Stimulated activated CD4-positive, alpha-beta T cell treated with anti-CD3 and anti-CD28 coated beads, Interleukin-4, amount 100 ng/mL, for 24 hours (primary cell): ENCODE data around the gene CALHM3.

Source experiments
- DNase-seq: peaks from one replicate; pipeline ENCODE4 v3.0.0-alpha.2; 2020

Gene CALHM3

DNA sequence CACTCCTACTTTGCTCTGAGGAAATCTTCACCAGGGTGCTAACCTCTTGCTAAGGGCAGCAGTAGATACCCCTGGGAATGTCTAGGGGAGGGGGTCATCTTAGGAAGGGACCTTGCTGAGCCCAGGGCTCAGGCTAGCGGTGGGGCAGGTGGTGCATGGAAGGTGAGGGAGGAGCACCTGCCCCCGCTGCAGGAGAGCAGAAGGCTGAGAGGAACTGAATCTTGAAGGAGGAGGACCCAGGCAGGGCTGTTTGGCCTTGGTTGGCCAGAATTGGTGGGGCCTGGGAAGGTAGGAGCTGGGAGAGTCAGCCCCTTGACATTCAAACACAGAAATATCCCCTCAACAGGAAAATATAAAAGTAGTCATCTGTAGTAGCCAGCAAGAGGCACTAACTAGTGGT, 7.0 kb downstream of the CALHM3 start:
- DNase-seq = no peak

DNA sequence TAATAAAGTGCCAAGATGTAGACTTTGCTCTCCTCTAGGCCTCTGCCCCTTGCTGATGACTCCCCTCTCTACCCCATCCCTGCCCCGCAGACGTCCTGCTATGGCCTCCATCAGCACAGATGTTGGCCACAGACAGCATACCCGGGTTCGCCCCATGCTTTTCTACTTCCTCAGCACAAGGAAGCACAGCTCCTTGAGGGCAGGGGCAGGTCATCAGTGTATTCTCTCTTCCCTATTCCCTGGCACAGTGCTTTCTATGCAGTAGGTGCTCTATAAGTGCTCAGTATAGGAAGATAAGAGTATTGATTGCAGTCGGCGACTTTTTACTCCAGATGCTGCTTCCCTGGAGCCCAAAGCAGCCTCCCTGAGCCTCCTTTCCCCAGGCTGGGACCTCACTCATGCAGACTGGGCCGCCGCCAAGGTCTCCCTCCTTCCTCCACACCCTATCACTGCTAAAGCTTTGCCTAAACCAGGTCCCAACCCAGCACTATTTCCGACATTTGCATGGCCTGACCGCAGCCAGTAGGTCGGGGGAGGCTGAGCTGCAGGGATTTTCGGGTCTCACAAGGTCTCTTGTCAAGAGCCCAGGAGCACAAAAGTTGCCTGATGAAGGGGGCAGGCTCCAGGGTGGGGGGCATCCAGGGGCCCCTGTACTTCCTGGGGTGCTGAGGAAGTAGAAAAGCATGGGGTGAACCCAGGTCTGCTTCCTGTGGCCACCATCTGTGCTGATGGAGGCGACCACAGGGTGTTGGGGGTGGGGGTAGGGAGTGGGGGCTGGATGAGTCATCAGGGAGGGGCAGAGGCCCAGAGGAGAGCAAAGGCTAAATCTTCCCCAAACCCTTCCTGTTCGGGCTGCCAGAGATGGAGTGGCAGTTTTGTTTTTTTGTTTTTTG, 8.0 kb downstream of the CALHM3 start:
- DNase-seq = peak; percentile 57

DNA sequence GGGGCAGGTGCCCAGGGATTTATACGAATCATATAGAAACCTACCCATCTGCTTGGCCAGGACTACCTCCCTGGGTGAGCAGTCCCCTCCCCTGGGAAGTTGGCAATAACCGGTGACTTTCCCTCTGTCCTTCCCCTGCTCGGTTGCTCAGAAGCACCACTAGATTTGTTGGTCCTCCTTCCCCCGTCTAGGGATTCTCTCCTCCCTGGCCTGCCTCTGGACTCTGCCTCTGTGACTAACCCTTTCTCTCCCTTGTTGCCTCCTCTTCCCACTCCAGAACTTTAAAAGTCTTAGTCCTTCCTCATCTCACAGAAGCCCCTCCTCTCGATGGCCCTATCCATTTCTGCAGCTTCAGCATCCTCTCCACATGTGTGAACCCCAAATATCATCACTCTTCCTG, 9.8 kb downstream of the CALHM3 start:
- no peak for DNase-seq

DNA sequence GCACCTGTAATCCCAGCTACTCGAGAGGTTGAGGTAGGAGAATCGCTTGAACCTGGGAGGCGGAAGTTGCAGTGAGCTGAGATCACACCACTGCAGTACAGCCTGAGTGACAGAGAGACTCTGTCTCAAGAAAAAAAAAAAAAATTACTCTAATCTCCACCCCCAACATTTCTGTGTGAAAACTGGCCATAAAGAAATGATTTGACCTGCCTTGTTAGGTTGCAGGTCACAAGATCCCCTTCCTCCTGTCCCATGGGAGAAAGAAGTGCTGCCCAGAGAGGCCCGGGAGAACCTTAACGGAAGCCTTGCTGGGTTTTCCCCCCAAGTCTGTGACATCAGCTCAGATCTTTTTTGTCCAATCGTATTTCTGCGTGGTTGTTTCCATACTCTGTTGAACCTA, 11.6 kb downstream of the CALHM3 start:
- DNase-seq = no peak

DNA sequence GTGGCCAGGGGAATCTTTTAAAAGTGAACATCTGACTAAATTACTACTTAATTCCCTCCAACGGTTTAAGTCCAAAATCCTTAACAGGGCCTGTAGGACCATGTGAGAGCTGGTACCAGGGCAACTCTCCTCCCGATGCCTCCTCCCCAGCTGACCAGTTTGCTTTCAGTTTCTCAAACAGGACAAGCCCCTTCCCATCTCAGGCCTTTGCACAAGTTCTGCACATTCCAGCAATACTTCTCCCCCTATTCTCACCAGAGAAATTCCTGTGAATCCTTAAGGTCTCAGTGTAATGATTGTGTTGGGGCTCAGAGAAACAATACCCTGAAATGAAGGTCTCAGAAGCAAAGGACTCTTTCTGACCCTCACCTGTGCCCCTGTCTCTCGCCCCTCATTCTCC, 12.3 kb downstream of the CALHM3 start:
- DNase-seq = no peak

DNA sequence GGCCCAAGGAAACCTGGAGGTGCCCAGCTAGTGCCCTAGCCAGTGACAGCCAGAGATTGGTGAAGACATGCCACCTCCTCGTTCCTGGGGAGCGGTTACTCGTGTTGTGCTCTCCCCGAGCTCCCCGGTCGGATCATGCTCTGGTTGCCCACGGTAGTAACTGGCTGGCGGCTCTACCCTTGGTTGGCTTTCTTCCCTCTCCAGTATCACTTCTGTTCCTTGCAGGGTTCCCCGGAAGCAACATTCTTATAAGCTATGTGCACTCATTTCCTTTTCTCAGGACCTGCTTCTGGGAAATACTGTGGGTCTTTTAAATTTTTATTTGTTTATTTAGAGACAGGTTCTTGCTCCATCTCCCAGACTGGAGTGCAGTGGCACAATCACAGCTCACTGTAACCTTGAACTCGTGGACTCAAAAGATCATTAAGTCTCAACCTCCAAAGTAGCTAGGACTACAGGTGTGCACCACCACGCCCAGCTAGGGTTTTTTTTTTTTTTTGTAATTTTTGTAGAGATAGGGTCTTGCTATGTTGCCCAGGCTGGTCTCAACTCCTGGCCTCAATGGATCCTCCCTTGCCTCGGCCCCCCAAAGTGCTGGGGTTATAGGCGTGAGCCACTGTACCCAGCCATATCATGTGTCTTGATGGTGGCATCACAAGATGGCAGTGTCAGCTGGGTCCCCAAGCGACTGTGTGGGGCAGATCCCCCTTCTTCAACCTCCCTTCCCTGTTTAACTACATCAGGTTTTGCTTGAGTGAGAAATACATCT, 13.4 kb downstream of the CALHM3 start:
- DNase-seq = no peak

DNA sequence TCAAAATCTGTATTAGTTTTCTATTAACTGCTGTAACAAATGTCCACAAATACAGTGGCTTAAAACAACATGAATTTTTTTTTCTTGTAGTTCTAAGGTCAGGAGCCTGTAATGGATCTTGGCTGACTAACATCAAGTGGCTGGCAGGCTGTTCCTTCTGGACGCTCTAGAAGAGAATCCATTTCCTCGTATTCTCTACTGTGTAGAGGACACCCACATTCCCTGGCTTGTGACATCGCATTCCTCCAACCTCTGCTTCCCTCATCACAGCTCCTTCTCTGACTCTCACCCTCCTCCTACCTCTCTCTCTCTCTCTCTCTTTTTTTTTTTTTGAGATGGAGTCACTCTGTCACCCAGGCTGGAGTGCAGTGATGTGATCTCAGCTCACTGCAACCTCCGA, 15.5 kb downstream of the CALHM3 start:
- DNase-seq = no peak

DNA sequence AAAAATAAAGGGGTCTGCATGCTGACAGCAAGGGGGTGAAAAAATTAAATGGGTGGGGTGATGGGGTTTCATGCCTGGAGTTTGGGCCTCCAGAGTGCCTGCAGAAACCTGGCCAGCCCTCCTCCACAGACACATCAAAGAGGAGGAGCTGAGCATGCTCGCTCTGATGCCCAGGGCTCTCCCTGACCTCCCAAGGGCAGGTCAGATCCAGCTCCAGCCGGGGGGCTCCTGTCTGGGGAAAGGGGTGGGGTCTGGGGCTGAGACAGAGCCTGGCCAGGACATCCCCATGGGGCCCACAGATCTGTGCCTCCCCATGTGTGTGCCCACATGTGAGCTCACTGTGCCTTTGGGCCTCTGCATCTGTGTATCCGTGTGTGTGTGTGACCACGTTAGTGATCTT, 19.4 kb downstream of the CALHM3 start:
- no peak for DNase-seq

DNA sequence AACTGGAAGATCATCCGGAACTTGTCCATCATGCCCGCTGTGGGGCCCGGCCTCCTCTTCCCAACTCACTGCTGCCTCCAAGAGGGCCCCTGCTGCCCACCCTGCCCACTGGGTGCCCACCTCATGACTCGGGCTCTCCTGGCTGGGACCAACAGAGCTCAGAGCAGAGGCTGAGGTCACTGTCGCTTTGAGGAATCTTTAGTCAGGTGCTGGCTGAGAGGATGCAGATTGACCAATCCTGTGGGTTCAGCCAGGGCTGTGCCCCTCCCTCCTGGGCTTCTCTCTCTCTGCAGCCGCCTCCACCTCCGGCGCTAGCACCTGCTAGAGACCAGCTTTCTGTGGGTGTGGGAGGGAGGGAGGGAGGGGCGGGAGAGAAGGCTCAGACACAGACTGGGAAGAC, 20.3 kb downstream of the CALHM3 start, which contains the start of gene CALHM1:
Gene CALHM1, minus strand, starts transcription at position 181 of the 400 bp plus-strand sequence. Its CDS starts 149 bp downstream, at position 32.
- no peak for DNase-seq

DNA sequence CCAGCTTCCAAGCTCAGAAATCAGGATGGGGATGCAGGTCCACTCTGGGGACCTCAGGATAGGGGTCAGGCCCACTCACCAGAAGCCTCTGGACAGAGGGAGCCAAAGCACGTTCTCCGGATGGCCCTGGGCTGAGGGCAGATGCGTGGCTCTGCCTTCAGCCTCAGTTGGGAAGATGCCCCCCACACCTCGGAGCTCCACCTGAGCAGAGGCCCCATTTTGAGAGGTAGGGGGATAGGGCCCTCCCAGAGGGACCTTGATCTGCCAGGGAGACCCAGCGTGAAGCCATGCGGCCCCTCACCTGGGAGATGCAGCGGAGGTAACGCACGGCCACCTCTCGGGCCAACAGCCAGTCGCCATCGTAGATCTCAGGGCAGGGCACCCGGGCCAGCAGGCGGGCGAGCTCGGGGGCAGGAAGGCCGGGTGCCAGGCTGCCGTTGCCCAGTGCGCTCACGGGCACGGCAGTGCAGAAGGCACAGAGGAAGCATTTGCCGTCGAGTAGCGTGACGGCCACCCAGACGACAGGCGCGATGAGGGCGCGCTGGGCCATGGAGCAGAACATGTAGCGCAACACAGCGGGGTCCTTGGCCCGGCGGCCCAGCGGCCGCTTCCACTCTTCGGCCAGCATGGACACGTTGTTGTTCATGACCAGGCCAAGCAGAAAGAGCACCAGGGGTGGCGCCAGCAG, 21.0 kb downstream of the CALHM3 start:
- no peak for DNase-seq

DNA sequence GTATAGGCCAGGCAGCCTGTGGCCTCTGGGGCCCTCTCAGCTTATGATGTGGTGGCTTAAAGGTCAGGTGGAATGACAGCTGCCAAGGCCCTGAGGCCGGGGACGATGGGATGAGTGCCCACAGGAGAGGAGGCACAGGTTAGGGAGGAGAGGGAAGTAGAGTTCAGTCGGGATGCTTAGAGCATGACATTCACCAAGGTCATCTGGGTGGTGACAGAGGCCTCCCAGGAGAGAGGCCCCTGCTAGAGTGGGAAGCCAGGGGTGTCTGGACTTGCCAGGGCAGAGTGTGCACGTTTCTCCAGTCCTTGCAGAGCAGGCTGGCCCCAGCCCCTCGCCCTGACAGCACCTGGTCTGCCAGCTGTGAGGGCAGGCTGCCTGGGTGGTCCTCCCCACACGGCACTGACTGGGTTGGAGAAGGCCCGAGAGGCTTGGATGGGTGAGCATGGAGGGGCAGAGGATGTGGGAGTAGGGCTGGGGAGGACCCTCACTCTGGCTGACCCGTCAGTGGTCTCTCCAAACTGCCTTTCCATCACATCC, 21.8 kb downstream of the CALHM3 start:
- DNase-seq = no peak

DNA sequence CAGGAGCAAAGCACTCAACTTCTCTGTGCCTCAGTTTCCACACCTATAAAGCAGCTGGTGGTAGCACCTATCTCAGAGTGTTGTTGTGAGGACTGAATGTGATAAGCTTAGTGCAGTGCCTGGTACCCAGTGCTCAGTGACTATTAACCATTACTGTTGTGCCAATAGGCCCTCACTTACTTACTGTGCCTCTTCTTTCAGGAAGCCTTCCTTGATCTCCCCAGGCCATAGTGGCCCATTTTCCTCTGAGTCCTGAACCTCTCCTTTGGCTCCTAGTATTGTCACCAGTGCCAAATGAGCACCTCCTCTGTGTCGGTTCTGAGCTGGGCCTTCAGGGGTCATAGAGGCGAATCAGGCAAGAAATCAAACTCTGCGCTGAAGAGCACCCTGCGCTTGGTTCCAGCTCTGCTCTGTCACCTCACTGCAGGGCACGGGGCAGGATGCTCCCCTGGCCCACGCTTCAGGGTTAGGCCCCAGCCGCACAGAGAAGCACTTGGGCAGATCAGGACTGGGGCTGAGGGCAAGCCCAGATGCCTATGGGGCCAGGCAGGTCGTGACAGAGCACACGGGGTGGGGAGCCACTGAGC, 22.9 kb downstream of the CALHM3 start:
- DNase-seq = no peak

DNA sequence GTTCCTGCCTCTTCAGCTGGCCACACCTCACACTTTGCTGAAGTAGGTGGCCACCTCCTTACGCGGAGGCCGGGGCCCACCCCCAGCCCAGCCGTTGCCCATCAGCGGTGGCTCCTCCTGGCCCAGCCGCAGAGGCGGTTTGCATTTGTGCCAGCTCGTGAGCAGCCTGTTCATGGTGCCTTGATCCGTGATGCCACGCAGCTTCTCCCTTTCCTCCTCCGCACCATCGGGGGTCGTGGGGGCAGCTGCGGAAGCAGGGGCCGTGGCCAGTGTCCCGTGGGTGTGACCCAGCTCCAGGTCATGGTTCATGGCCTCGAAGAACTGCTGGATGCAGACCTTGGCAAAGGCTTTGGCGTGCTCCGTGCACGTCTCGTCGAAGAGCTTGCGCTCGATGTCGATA, 23.8 kb downstream of the CALHM3 start:
- no peak for DNase-seq

DNA sequence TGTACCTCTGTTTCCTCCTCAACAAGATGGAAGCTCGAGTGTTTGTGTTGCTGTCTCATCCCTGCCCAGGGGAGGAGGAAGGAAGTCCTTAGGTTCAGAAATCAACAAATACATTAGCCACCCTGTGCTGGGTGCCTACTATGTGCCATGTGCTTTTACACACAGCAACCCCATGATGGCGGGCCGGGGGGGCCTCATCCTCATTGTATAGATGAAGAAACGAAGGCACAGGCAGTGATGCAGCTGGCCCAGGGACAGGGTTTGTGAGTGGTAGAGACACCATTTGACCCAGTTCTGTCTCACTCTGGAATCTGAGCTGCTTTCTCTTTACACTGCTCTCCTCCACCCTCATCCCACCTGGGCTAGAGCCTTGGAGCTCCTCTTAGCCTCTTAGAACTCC, 25.0 kb downstream of the CALHM3 start:
- DNase-seq = no peak

DNA sequence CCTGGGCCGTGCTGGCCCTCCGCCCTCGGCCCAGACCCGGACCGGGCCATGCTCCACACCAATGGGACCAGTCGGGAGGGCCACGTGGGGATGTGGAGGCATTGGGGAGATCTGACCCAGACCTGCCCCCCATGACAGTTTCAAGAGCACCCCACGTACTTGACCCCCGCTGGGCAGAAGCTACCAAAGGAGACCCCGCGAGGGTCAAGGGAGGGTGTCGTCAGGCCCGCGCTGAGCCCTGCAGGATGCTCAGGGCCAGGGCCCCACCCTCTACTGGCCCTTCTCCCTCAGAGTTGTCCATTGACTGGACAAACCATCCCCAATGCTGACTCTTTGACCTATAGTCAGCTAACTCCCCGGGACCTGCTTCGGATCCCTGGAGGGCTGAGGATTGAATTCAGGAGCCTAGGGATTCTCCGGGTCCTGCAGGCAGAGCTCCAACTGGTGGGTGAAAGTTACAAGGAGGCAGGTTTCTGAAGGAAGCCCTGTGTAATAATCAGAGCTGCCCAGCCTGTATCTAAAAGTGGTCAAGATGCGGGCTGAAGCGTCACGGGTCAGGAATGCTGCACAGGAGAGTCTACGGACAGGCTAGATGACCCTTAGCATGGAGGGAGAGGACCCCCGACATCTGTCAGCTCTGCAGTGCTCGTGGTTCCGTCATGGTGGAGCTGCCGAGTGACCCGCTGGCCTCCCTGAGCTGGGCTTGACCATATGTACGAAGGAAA, 26.4 kb downstream of the CALHM3 start:
- no peak for DNase-seq

DNA sequence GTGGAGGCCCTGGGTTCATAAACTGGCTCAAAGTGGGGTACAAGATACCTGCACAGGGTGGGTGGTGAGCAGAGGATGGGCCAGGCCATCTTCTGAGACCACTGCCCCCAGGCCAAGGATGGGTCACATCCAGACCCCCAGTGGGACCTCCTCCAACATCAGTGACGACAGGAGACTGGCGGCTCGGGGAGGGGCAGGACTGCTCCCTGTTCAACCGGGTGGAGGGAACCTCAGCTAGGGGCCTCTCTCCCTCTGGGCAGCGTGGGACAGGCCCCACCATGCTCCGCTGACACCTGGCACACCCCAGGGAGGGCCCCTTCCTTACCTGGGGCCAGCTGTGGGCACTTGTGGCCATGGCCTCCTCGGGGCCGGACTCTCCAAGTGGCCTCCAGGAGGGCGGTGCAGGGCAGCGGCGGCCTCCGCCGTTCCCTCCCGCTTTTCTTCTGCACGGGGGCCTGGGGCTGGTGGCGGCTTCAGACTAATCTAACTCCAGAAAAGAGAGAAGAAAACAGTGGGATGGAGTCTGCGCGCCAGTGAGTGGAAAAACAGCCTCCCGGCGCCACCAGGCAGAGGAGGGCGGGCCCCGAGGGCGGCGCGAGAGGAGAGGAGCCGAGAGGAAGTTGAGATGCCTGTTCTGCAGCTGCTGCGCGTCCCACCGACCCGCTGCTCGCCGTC, 27.1 kb downstream of the CALHM3 start, which contains the start of gene CALHM2:
Gene CALHM2, minus strand, starts transcription at position 540 of the 675 bp plus-strand sequence. CDS start 2,429 bp downstream, outside the sequence.
- peak; percentile 67 for DNase-seq

DNA sequence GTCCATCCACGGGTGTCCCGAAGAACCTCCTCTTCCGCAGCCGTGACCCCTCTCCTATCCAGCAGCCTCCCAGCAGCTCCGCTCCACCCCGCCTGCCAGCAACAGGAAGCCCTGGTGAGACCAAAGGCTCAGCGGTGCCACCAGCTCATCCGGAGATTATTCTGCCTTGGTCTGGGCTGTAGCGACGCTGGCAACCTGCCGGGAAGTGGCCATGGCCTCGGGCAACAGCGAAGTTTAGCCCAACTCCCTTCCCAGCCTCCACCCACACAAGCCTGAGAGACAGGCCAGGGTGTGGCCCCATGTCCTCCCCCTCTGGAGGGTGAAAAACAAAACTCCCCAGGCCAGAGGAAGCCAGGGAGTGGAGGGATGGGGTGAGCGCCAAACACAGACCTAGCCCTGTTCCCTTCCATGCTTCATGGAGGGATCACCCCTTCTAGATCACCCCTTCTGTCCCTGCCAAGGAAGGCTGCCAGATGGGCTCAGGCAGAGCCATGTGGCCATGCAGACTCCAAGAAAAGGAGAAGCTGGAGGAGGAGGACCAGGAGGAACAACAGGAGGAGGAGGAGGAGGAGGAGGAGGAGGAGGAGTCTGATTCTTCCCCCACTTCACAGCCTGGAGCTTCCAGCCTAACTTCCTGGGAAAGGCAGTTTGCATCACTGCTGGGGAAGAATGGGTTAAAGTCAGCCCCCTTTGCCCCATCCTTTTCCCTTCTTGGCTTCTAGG, 27.8 kb downstream of the CALHM3 start:
- DNase-seq = peak; percentile 50

DNA sequence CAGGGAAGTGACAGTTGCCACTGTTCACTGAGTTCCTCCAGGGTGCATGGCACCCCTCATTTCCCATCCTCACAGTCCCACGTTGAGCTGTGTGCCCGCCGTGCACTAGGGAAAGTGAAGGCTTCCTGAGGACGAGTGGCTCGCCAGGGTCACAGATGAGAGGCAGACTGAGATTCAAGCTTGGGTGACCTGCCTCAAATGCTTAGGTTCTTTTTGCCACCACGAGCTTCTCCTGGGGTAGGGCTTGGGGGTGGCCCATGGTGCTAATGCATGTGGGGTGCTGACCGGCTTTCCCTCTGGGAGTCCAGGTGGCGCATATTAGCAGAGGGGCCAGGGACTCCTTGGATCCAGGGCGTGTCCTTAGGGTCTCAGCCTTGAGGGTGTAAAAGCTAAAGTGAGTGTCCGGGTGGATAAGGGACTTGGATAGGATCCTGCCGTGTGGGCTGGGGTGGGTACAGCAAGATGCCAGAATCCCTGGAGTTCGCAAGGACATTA, 28.8 kb downstream of the CALHM3 start:
- DNase-seq = no peak

DNA sequence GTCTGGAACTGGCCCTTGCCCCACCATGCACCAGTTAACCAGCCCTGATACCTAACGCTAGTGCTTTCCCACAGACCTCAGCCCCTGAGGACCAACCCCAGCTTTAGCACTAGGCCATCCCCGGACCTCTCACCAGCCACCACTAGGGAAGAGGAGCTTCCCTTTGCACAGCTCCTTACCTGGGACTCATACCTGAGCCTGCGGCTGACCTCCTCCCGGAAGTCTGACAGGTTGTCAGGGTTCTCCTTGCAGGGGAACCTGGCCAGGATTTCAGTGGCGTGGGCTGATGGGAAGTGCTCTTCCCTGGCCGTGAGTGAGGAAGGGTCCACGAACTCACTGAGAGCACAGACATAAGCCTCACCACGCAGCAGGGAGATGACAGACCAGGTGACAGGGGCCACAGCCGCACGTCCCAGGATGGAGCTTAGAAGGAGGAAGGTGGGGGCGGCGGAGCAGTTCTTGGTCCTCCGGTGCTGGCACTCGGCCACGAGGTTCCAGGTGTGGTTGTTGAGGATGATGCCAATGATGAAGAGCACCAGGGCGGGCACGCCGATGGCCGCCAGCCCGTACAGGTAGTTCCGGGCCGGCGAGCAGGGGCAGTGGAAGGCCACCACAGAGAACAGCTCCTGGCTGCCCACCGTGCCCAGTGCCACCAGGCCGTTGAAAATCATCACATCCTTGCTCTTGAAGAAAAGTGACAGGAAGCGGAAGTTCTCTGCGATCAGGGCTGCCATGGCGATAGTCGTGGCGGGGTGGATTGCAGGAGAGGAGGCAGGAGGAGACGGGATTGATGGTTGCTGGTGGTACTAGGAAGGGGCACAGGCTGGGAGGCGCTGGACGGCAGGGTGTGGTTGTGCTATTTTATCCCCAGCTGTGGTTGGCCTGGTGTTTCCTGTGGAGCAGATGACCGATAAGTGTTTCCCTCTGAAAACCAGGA, 29.6 kb downstream of the CALHM3 start:
- DNase-seq = no peak
